HEK293 (cell line): Measurements from ENCODE around the gene ALG12.
"Not testable (repeated sequence)": the region's sequence is repeated elsewhere in the genome, so short reads cannot be mapped to it uniquely, and the experiment has no call there.

Experiments used
- CTCF ChIA-PET: fragments of 350-600 bp; formaldehyde crosslinking; extraction: SDS; loops from one replicate; lab custom pipeline; 2021; ENCODE audit warnings: antibody characterized with exemption; lab: Yijun Ruan, JAX
- POLR2A ChIA-PET: fragments of 300-600 bp; formaldehyde crosslinking; extraction: SDS; loops from one replicate; lab custom pipeline; 2020; ENCODE audit warnings: antibody characterized with exemption, inconsistent platforms; lab: Yijun Ruan, JAX
- H3K27ac ChIP-seq: fragments of 200-500 bp; sonication (Bioruptor generic); 2 replicates; pipeline ENCODE4 v1.5.1; 2014; ENCODE audit warnings: low read depth, low read length, control low read depth, inconsistent platforms; ENCODE audit errors: extremely low read depth
- H3K36me3 ChIP-seq, 2 experiments: fragments of 200-500 bp in 1 of 2; sonication (Bioruptor generic) in 1 of 2; 1 replicate in 1 of 2; 2 replicates in 1 of 2; pipeline ENCODE4 v1.5.1; 2014 to 2017; ENCODE audit warnings: inconsistent platforms in 2 of 2, low read length in 2 of 2; ENCODE audit not compliant: control insufficient read depth in 2 of 2, insufficient read depth in 1 of 2
- H3K4me1 ChIP-seq: fragments of 200-500 bp; sonication (Bioruptor generic); 2 replicates; pipeline ENCODE4 v1.5.1; 2014; ENCODE audit warnings: mild to moderate bottlenecking, low read length, inconsistent platforms; ENCODE audit not compliant: control insufficient read depth, insufficient read depth
- H3K4me3 ChIP-seq: 2 replicates; pipeline ENCODE4 v1.5.1; 2011; ENCODE audit warnings: low read depth, mild to moderate bottlenecking, control low read depth, low read length, moderate library complexity
- H3K9me3 ChIP-seq: fragments of 200-500 bp; sonication (Bioruptor generic); 2 replicates; pipeline ENCODE4 v1.5.1; 2014; ENCODE audit warnings: low read depth, low read length, inconsistent platforms; ENCODE audit not compliant: control insufficient read depth, insufficient read depth
- GLIS2 ChIP-seq: fragments of 450-650 bp; formaldehyde crosslinking; IDR thresholded peaks from 2 replicates; pipeline ENCODE4 v1.5.1; 2016; ENCODE audit warnings: missing biosample characterization, missing genetic modification characterization
- MYNN ChIP-seq: fragments of 450-650 bp; formaldehyde crosslinking; IDR thresholded peaks from 2 replicates; pipeline ENCODE4 v1.5.1; 2016; ENCODE audit warnings: missing biosample characterization, missing genetic modification characterization, borderline replicate concordance
- SP2 ChIP-seq: fragments of 450-650 bp; formaldehyde crosslinking; IDR thresholded peaks from 2 replicates; pipeline ENCODE4 v1.5.1; 2016; ENCODE audit warnings: missing biosample characterization, missing genetic modification characterization
- SP7 ChIP-seq: fragments of 450-650 bp; formaldehyde crosslinking; IDR thresholded peaks from 2 replicates; pipeline ENCODE4 v1.5.1; 2016; ENCODE audit warnings: missing biosample characterization, missing genetic modification characterization
- YY2 ChIP-seq: fragments of 450-650 bp; formaldehyde crosslinking; IDR thresholded peaks from 2 replicates; pipeline ENCODE4 v1.5.1; 2016; ENCODE audit warnings: missing biosample characterization, missing genetic modification characterization
- ZBTB11 ChIP-seq: fragments of 450-650 bp; formaldehyde crosslinking; conservative IDR thresholded peaks from 2 replicates; pipeline ENCODE4 v1.5.1; 2016; ENCODE audit warnings: low read depth, missing biosample characterization, missing genetic modification characterization
- ZFP41 ChIP-seq: fragments of 450-650 bp; formaldehyde crosslinking; IDR thresholded peaks from 2 replicates; pipeline ENCODE4 v1.5.1; 2016; ENCODE audit warnings: missing biosample characterization, missing genetic modification characterization, borderline replicate concordance
- ZNF274 ChIP-seq, 2 experiments: fragments of 200-500 bp in 1 of 2; fragments of 450-650 bp in 1 of 2; sonication (Bioruptor generic) in 1 of 2; formaldehyde crosslinking in 1 of 2; IDR thresholded peaks; 2 replicates each; pipeline versions ENCODE4 v1.5.1 to v1.6.1; 2014 to 2016; ENCODE audit warnings: borderline replicate concordance in 1 of 2, inconsistent platforms in 1 of 2, low read length in 1 of 2, missing biosample characterization in 1 of 2, missing genetic modification characterization in 1 of 2
- ZNF350 ChIP-seq: fragments of 450-650 bp; formaldehyde crosslinking; IDR thresholded peaks from 2 replicates; pipeline ENCODE4 v1.5.0; 2017; ENCODE audit warnings: missing biosample characterization, mild to moderate bottlenecking, missing genetic modification characterization
- ZNF529 ChIP-seq: fragments of 450-650 bp; formaldehyde crosslinking; IDR thresholded peaks from 2 replicates; pipeline ENCODE4 v1.5.1; 2017; ENCODE audit warnings: missing genetic modification characterization, missing biosample characterization; ENCODE audit not compliant: insufficient replicate concordance
- ZNF704 ChIP-seq: fragments of 450-650 bp; formaldehyde crosslinking; IDR thresholded peaks from 2 replicates; pipeline ENCODE4 v1.5.1; 2016; ENCODE audit warnings: missing biosample characterization, missing genetic modification characterization

Gene ALG12

GRCh38 chr22:49946612-49947295, 28.5 kb upstream of the ALG12 start (continued):
- TF ChIP-seq ZFP41 (tag by site-specific recombination) (no peak), YY2 (tag by site-specific recombination) (no peak), ZNF350 (tag by site-specific recombination) (no peak), ZNF274 (IDR thresholded peaks at IDR 0.05; ENCODE audit: low read length) (no peak), ZNF274 (tag by site-specific recombination; IDR thresholded peaks at IDR 0.05; ENCODE audit: borderline replicate concordance) (no peak), SP2 (tag by site-specific recombination) (no peak), MYNN (tag by site-specific recombination) (no peak), ZNF704 (tag by site-specific recombination) (no peak), ZNF529 (tag by site-specific recombination) (no peak)

GRCh38 chr22:49945042-49945794, 27.0 kb upstream of the ALG12 start:
- H3K4me3 ChIP-seq, H3K36me3 ChIP-seq, H3K9me3 ChIP-seq, H3K4me1 ChIP-seq, CTCF ChIA-PET: not testable (repeated sequence)
- peak; percentile 69 for TF ChIP-seq ZBTB11 (tag by site-specific recombination)
- H3K27ac ChIP-seq, result peak overlapping the region; percentile 62
- POLR2A ChIA-PET, result interaction anchor here (1.2 kb wide), 1 partner anchor 14 kb away, joined by 5 read pairs; no protein-coding TSS in a partner anchor

DNA sequence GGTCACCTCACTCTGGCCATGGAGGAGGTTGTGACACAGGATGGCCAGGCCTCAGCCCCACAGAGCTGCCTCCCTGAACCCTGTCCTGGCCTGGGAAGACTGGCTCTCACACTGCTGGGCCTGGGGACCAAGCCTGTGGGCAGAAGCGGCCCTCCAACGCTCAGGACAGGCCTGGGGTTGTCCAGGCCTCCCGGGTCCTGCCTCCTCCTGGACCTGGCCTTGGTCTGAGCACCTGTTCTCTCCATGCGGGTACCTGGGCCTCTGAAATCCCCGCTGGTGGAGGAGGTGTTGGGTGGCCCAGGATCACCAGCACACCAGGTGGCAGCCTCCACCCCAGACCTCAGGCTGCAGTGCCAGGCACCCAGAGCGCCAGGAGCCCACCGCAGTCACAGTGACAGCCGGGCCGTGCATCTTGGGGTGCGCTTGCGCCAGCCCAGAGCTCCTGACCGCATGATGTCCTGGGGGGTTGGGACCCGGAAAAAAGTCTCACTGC, 26.2 kb upstream of the ALG12 start:
- POLR2A ChIA-PET, result no interaction called here
- peaks cover 3% of the 10 kb centered on the region; the same call in 1 of the 2 replicates for H3K4me1 ChIP-seq
- TF ChIP-seq ZBTB11 (tag by site-specific recombination) (peak; percentile 71), SP7 (no peak), GLIS2 (tag by site-specific recombination) (peak; percentile 58; the same call in 1 of the 2 replicates)
- H3K9me3 ChIP-seq, result no peaks in the 10 kb centered on the region
- CTCF ChIA-PET, result interaction anchor here (1.2 kb wide), 1 partner anchor 86 kb away, joined by 5 read pairs; no protein-coding TSS in a partner anchor
- peak overlapping the region; percentile 57; the same call in 1 of the 2 replicates for H3K27ac ChIP-seq
- no peaks in the 10 kb centered on the region for H3K36me3 ChIP-seq
- peak overlapping the region; percentile 28 for H3K4me3 ChIP-seq
